Measurements from ENCODE around the gene TENT5A.
"Not testable (repeated sequence)": the region's sequence is repeated elsewhere in the genome, so short reads cannot be mapped to it uniquely, and the experiment has no call there.

Gene TENT5A

DNA sequence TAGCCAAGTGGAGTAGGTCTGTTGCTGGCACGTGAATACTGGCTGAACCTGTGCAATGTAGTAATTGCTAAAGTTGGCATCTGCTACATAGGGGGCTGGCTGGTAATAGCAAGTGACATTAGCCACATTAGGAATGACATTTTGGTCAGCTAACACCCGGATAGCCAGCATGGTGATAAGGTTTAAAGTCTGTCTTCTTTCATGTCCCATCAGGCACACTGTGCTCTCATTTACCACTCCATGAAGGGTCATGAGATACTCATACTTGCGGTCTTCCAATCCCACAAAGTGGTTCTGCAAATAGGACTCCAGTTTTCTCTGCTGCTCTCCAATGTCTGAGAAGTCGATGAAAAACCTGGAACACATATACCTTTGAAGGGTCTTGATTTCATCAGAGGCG is 2.8 kb downstream of the TENT5A start:
- no peak for DNase-seq

DNA sequence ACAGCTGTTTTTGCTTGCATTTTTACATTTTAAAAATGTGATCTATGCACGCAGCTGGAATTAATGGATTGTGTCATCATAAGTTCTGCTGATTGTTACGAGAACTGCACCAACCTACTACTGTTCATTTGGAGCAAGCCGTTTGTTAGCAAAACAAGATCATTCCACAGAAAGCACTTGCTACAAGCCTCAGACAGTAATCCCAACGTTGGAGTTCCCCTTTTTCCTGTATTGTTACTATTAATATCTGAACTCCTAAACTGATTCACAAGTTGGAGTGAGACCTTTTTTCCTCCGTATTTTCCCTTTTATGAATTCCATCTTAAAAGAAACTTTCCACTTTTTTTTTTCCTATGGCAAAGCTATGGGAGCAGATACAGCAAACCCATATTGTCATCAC is 3.5 kb downstream of the TENT5A start:
- no peak for DNase-seq

DNA sequence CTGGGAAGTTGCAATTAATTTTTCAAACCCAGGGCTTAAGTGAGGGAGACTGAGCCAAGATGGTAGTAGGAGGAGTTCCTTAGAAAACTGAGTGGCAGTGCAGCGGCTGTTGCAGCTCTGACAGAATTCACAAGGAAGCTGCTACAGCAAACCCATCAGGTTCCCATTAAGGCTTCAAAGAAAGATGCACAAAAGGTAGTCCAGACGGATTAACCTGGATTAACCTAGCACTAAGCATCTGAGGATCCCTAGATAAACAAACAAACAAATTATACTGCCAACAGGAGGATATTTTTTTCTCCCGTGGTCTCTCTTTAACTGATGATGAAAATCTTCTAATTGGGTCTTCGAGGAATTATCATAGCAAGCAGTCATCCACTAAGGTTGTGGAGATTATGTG is 5.2 kb downstream of the TENT5A start:
- no peak for DNase-seq

DNA sequence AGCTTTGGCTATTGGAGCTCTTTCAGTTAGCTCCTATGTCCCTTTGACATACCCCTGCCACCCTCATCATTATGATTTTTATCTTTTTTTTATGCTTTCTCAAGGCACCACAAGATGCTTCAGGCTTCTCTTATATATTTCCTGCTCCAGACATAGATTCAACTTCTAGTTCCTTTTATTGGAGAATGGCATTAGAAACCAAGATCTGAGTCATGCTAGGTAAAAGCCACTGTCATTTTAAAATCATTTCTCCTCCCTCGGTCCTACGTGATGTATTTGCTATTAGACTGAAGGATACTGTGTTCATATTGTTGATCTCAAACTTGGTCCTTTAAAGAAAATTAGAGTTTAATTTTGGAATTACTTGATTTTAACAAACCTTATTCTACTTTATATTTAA is 8.3 kb downstream of the TENT5A start:
- no peak for DNase-seq

DNA sequence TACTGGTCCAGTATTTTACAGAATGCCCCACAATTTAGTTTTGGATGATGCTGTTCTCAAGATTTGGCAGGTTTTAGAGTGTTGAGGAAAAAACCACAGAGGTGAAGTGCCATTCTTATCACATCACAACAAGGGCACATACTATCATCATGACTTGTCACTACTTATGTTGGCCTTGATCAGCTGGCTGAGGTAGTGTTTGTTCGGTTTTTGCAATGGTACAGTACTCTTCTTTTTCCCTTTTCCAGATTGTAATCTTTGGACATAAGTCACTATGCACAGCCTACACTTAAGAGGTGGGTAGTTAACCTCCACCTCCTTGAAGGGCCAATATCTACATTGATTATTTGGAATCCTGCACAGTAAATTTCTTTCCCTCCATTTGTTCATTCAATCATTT is 8.8 kb downstream of the TENT5A start:
- no peak for DNase-seq

DNA sequence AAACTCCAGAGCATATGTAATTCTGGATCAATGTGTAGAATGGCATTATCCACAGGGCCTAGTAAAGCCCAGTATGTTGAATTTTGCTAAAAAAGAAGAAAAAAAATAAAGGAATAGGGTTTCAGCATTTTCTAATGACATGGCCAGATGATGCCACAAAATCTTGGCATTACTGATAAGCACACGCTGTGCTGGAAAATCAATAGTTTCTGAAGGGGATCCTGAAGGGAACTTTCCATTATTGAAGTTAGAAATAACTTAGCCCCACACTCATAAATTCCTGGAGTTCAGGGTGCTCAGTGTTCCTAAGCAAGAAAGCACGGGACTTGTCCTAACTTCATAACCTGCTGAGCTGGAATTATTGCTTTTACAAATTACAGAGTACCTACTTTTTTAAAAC is 10.8 kb downstream of the TENT5A start:
- no peak for DNase-seq

DNA sequence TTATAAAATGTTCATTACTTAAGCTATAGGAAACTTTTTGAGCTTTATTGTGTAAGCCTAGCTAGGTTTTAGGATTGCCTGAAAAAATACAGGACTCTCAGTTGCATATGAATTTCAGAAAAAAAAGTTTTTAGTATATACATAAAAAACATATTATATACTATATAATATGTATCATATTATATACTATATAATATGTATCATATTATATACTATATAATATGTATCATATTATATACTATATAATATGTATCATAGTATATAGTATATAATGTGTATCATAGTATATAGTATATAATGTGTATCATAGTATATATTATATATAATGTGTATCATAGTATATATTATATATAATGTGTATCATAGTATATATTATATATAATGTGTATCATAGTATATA is 11.9 kb downstream of the TENT5A start:
- DNase-seq, result not testable (repeated sequence)

DNA sequence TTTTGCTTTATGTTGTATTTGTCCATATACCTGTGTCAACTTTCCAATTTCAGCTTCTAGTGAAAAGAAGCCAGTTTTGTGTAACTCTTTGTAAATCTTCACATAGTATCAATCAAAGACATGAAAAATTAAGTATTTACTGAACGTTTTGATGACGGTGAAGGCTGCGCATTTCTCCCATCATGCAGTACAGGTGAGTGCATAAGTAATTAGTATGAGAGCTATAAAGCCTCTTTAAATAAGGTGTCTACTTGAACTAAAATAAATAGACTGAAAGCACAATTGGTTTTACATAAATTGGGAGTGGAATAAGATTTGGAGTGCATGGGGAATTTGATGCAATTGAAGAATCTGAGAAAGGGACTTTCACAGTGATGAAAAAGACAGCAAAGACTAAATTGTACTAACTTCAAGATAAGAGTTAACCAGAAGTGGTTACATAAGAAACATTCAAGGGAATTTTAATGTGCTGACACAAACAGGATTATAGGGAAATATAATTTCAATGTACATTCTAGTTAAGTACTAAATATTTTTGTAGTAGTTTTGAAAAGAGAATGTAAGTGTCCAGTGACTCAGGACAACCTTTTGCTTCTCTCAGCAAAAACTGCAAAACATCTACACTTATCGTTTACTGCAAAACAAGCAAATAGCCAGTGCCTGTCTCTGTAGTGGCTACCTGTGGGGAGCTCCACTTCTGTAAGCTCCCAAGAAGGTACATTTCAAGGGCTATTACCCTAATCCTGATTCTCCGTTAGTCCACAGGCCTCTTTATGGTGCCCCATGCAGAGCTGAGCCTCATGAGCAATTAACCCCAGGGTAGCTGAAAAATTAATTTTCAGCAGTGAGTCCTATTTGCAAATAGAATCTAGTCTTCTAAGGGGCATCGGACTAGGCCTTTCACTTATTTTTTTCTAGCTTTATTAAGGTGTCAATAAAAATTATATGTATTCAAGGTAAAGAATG is 13.0 kb downstream of the TENT5A start:
- no peak for DNase-seq

DNA sequence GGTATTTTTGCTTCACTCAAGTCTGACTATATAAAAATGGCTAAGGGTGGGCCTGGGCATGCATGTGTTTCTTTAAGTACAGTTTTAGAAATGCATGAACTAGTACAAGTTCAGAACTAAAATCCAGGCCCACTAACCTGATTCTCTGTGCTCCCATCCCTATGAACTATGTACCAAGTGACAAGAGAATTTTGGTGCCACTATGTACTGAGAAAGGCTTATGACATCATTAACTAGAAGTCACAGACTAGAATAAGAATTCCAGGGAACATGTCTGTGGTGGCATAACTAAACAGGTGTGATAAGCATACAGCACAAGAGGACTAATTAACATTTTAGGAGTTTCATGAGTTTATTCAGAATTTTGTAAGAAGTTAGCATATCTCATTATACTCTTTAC is 16.1 kb downstream of the TENT5A start:
- DNase-seq, result no peak

DNA sequence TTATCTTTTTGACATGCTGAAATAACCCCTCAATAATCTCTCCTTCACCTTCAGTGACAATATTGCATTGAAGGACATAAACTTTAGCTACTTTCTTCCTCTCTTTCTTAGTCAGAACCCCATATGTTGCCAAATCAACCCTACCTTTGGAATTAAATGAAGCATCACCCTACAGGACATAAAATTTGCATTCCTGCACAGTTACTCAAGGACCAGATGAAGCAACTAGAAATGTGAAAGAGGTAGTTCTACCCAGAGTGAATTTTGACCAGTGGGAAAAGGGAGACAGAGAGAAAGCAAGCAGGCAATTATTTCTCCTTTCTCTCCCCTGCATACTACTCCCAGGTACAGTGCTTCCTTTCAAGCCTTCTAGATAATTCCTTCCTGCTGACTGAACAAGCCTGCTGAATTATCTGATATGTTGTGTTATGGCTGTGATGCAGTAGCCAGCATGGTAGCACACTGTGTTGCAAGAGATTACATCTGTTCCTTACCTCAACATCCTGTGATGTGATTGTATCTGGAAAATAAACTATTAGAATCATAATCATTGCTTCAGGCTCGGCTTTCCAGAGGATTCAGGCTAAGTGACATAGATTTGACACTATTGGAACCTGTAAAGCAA is 16.6 kb downstream of the TENT5A start:
- DNase-seq, result no peak

DNA sequence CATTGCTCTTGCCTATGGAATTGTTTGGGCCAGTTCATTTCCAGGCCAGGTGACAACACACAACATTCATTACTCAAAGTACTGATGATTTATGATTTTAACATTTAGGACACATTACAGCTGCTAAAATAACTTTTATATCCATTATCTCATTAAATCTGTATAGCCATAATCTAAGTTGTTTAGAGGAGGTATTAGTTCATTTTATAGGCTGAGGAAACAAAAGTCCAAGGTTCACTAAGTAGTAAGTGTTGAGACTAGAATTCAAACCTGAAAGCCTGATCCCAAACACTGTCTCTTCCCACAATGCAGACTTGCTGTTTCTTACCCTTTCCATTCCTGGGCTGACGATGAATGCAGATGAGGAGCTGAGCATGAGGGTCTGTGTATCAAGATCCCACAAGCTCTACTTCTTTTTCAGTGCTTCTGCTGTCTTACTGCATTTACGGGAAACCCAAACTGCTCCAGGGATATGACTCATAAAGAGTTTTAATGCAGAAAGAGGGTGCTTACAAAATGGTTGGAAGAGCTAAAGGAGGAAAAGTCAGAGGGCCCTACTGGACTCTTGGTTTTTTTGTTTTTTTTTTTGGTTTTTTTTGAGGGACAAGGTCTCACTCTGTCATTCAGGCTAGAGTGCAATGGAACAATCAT is 17.9 kb downstream of the TENT5A start:
- DNase-seq, result no peak

DNA sequence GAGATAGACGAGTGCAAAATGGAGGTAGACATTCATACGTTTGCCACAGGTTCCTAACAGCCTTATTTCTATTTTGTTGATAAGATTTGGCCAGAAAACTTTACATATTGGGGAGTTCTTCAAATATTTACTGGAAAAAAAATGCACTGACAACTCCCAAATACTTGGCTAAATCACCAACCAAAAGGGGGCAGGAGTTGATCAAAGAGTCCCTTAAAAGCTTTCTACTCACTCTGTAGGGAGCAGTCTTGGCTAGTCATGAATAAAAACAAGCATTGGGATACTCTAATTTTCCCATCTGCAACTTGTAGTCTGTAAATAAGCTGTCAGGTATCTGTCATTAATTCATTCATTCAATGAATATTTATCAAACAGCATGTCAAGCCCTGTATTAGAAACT is 18.4 kb downstream of the TENT5A start:
- DNase-seq, result no peak

DNA sequence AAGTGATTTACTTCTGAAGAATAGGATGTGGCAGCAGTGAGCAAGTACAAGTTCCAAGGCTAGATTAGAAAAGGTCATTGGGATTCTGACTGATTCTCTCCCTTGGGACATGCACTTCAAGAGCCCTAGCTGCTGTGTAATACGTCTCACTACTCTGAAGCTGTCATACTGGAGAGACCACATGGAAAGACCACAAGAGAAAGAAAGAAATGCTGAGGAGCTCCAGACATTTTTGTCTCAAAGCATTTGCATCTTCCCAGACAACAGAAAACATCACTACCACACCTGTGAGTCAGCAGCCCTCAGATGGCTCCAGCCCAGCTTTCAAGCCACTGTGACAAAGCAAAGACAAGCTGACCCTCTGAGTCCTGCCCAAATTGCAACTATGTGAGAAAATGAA is 20.7 kb downstream of the TENT5A start:
- DNase-seq, result no peak

DNA sequence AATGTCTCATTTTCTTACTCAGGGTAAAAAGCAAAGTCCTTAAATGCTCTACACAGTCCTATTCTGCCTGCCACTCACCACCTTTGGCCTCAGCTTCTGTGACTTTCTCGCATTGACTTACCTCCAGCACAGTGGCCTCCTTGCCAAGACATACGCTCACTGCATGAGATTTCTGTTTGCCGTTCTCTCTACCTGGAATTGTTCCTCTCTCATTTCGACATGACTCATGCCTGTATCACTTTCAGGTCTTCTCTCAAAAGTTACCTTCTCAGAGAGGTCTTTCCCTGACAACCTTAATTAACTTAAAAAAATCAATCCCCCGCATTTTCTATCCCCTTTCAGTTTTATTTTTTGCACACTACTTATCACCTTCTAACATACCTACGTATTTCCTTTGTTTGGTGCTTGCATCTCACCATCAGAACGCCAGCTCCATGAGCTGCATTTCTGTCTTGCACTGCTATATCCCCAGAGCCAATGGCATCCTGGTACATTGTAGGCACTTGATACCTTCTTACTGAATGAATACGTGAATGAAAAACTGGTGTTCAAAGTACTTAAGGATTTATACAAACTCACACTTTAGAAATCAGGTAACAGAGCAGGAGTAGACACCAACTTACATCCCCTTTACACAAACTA is 24.5 kb downstream of the TENT5A start:
- no peak for DNase-seq

DNA sequence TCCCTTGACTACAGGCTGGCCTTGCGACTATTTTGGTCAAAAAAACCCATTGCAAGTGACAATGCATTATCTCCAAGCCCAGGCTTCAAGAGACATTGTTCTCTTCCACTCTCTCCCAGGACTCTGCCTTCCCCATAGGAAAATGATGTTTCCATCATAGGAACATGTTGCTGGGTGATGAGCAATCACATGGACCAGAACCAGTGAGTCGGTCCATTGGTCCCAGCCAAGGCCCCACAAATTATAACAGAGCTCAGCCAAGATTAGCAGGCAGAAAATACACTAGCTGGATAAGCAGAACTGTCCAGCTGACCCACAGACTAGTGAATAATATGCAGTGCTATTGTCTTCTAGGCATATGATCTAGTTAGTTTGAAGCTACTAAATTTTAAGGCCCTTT is 27.4 kb downstream of the TENT5A start:
- DNase-seq, result no peak

DNA sequence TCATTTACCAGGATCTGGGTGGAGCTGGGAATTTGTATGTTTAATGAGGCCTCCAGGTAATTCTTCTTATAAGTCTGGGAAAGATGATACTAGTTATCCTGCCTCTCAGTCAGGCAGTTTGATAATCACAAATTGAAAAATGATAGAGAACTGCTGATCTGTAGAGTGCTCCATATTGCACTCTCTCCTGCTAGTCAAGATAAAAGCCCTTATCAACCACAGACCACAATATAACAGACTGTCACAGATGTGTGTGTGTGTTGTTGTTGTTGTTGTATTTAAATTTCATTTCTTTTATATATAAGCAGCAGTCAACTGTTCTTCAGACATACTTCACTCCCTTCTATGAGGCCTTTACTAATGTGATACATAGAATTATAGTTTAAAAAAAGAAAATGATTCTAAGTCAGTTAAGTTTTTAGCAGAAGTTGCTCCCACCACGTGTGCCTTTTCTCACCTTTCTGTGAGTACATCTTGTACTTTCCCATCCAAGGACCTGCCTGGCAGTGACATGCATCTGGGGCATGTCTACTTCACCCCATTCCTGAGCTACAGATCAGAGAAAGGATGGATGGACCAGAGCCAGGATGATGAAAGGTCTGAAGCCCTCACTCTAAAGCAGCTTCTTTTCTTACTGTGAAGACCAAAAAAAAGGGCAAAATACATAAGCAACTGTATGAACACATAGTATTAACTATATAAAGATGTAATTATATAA is 29.8 kb downstream of the TENT5A start:
- DNase-seq, result no peak

DNA sequence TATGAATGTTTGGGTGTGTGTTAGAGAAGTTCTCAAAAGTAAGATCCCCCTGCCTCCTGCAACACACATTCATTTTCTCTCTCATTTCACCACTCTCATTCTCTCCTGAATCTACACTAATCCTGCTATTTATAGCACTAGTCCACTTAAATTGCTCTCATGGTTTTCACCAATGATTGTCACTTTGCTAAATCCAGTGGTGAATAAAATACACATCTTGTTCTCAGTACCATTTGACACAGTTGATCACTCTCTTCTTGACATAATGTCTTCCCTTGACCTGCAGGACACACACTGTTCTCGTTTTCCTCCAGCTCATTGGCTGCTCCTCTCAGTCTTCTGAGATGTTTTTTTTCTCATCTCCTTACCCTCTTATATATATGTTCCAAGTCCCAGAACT is 32.1 kb downstream of the TENT5A start:
- DNase-seq, result no peak

DNA sequence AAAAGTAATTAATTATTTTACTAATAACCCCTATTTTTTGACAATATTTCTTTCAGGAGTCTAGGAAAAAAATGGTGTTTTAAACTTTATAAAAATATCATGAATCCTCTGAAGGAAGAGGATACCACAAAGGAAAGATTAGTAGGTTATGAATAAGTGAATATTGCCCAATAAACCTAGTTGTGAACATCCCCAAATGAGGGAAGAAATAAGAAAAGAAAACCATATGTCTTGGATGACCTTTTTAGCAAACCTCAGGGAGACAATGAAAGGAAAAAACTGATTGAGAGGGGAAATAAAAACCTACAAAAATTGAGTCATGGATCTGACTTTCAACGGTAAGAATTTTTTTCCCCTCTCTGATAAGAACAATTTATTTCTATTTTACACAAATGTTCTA is 34.4 kb downstream of the TENT5A start:
- no peak for DNase-seq

DNA sequence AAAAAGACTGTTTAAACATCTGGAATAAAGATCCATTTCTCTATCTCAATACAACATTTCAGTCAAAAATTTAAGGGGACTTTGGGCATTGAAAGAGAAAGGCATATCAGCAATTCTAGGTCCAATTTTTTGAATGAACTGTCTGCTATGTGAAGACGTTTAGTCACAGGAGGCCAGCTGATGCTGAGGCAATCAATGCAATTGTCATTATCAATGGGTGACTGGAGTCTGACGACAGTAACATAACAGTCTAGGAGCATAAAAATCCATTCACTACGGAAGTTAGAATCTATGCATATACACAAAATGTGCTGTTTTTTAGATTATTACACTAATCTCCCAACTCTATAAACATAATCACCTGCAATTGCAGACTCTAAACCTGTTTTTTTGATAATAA is 37.8 kb downstream of the TENT5A start:
- DNase-seq, result no peak

DNA sequence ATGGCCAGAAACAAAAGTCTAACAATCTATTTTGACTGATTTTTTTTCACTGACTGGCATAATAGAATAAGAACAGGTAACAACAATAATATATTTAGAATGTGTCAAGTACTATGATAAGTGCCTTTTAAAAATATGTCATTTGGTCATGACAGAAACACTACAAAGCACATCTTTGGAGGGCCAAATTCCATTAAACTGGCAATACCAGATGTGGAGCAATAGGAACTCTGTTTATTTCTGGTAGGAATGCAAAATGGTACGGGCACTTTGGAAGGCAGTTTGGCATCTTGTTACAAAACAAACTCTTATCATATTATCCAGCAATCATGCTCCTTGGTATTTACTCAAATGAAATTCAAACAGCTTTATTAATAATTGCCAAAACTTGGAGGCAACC is 39.3 kb downstream of the TENT5A start:
- DNase-seq, result no peak

DNA sequence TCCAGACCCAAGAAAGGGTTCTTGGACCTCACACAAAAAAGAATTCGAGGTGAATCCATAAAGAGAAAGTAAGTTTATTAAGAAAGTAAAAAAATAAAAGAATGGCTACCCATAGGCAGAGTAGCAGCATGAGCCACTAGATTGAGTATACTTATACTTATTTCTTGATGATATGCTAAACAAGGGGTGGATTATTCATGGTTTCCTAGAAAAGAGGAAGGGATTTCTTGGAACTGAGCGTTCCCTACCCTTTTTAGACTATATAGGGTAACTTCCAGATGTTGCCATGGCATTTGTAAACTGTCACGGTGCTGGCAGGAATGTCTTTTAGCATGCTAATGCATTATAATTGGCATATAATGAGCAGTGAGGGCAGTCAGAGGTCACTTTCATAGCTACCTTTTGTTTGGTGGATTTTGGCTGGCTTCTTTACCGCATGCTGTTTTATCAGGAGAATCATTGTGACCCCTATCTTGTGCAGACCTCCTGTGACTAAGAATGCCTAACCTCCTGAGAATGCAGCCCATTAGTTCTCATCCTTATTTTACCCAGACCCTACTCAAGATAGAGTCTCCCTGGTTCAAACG is 44.3 kb downstream of the TENT5A start:
- no peak for DNase-seq

DNA sequence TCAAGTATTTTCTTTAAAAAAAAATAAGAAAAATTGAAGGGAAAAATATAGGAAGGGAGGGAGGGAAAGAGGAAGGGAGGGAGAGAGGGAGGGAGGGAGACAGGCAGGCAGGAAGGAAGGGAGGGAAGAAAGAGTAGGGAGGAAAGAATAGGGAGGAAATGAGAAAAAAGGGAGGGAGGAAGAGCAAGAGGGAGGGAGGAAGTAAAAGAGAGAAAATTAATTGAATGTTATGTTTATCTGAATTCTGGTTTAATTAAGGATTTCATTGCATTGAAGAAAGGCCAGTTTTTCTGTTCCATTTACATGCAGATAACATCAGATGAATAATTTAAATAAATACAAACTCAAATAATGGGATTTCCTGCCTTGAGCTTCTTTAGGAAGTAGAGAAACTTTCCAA is 47.8 kb downstream of the TENT5A start:
- no peak for DNase-seq
